VCaP (cell line): ENCODE measurements around the gene IL22.

Experiments used
- H3K27ac ChIP-seq: fragments of 450-650 bp; 2 replicates; pipeline ENCODE4 v1.5.1; 2017
- CTCF ChIP-seq: fragments of 450-650 bp; conservative IDR thresholded peaks from 2 replicates; pipeline ENCODE4 v1.5.1; 2017; ENCODE audit warnings: mild to moderate bottlenecking, moderate library complexity

IL22 gene

GRCh38 chr12:68231229-68231628, 22.2 kb downstream of the IL22 start:
- no peak overlapping the region for H3K27ac ChIP-seq
- no peak for TF ChIP-seq CTCF

GRCh38 chr12:68229956-68230355, 23.4 kb downstream of the IL22 start:
- no peak overlapping the region for H3K27ac ChIP-seq
- TF ChIP-seq CTCF, result no peak

GRCh38 chr12:68227356-68227755, 26.0 kb downstream of the IL22 start:
- no peak overlapping the region for H3K27ac ChIP-seq
- TF ChIP-seq CTCF, result no peak

- TF ChIP-seq CTCF, result no peak
- H3K27ac ChIP-seq, result no peak within 1 kb of the TSS
Observed at GRCh38 chr12:68225576-68226476, 27.6 kb downstream of the IL22 start, which contains the start of gene IL26. IL26 (minus strand) TSS chr12:68225810; CDS start chr12:68225756, 54 bp downstream.

- TF ChIP-seq CTCF, result no peak
- H3K27ac ChIP-seq, result no peak overlapping the region
Observed at GRCh38 chr12:68224613-68225285, 28.7 kb downstream of the IL22 start.

GRCh38 chr12:68223067-68223747, 30.2 kb downstream of the IL22 start:
- peak; percentile 95 for TF ChIP-seq CTCF

GRCh38 chr12:68222326-68222725, 31.1 kb downstream of the IL22 start:
- no peak overlapping the region for H3K27ac ChIP-seq
- TF ChIP-seq CTCF, result no peak

More at GRCh38 chr12:68223067-68223747, 30.2 kb downstream of the IL22 start:
- H3K27ac ChIP-seq, result no peak overlapping the region
